ENCODE data around the gene SINHCAF.

DNA sequence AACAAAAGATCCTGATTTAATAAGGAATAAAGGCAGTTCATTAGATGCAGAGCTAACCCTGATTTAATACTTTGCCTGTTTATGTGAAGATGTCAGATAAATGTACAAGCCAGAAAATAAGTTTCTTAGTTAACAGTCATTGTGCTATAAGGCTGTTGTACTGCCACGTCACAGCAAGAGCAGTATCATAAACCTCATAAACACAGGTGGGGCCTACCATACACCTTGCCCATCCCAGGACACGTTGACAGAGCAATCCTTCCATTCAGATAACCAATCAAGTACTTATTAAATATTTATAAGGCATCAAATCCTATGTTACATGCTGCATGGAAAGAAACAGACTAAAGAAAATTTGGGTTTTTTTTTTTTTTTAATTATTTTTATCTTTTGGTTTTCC, 36.5 kb downstream of the SINHCAF start:
- TF ChIP-seq, protein P1, sequence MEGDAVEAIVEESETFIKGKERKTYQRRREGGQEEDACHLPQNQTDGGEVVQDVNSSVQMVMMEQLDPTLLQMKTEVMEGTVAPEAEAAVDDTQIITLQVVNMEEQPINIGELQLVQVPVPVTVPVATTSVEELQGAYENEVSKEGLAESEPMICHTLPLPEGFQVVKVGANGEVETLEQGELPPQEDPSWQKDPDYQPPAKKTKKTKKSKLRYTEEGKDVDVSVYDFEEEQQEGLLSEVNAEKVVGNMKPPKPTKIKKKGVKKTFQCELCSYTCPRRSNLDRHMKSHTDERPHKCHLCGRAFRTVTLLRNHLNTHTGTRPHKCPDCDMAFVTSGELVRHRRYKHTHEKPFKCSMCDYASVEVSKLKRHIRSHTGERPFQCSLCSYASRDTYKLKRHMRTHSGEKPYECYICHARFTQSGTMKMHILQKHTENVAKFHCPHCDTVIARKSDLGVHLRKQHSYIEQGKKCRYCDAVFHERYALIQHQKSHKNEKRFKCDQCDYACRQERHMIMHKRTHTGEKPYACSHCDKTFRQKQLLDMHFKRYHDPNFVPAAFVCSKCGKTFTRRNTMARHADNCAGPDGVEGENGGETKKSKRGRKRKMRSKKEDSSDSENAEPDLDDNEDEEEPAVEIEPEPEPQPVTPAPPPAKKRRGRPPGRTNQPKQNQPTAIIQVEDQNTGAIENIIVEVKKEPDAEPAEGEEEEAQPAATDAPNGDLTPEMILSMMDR (IDR thresholded peaks at IDR 0.05; ENCODE audit: low read depth, low read length): no peak
- no peak for TF ChIP-seq EZH2phosphoT487 (IDR thresholded peaks at IDR 0.05; ENCODE audit: low read depth)

Data from OCI-LY3 (cell line).